NCI-H2107 treated with DMSO at 0.1 percent for 48 hours (cell line): Measurements from ENCODE around the gene ABCC4.
"Not testable (repeated sequence)": the region's sequence is repeated elsewhere in the genome, so short reads cannot be mapped to it uniquely, and the experiment has no call there.

ENCODE experiments used
- DNase-seq: peaks from one replicate; lab custom pipeline; 2025; ENCODE audit not compliant: unreplicated experiment; lab: John Stamatoyannopoulos, UW

The ABCC4 gene

GRCh38 chr13:95229855-95230254 lies 71.4 kb downstream of the ABCC4 start:
- no peak for DNase-seq

GRCh38 chr13:95228130-95228529 lies 73.1 kb downstream of the ABCC4 start:
- DNase-seq, result no peak

GRCh38 chr13:95226932-95227695 lies 74.1 kb downstream of the ABCC4 start:
- no peak for DNase-seq

GRCh38 chr13:95226476-95226875 lies 74.8 kb downstream of the ABCC4 start:
- no peak for DNase-seq

GRCh38 chr13:95226050-95226449 lies 75.2 kb downstream of the ABCC4 start:
- no peak for DNase-seq

GRCh38 chr13:95224064-95224463 lies 77.2 kb downstream of the ABCC4 start:
- DNase-seq, result no peak

- no peak for DNase-seq
These were observed 78.6 kb downstream of the ABCC4 start for GRCh38 chr13:95222733-95223018.

- DNase-seq, result no peak
These were observed 79.1 kb downstream of the ABCC4 start for GRCh38 chr13:95221971-95222732.

GRCh38 chr13:95220611-95221010 lies 80.6 kb downstream of the ABCC4 start:
- no peak for DNase-seq

- no peak for DNase-seq
These were observed 83.1 kb downstream of the ABCC4 start for GRCh38 chr13:95217920-95218830.

- no peak for DNase-seq
These were observed 85.1 kb downstream of the ABCC4 start for GRCh38 chr13:95216182-95216581.

GRCh38 chr13:95212983-95213850 lies 88.0 kb downstream of the ABCC4 start:
- no peak for DNase-seq

- DNase-seq, result no peak
These were observed 92.1 kb downstream of the ABCC4 start for GRCh38 chr13:95209109-95209508.

- DNase-seq, result no peak
These were observed 93.4 kb downstream of the ABCC4 start for GRCh38 chr13:95207769-95208366.

GRCh38 chr13:95206116-95206515 lies 95.1 kb downstream of the ABCC4 start:
- DNase-seq, result no peak

- DNase-seq, result no peak
These were observed 97.0 kb downstream of the ABCC4 start for GRCh38 chr13:95204231-95204765.

- DNase-seq, result no peak
These were observed 99.2 kb downstream of the ABCC4 start for GRCh38 chr13:95201814-95202651.

GRCh38 chr13:95200386-95200957 lies 100.8 kb downstream of the ABCC4 start:
- not testable (repeated sequence) for DNase-seq

- no peak for DNase-seq
These were observed 101.4 kb downstream of the ABCC4 start for GRCh38 chr13:95199896-95200295.
